Measurements from ENCODE around the gene EPS8L2. TPM values are rescaled to one million over a fixed set of nuclear protein-coding genes. Genes with fewer than 3 reads are reported as not detected.

EPS8L2 gene
- total and polyA plus RNA-seq, 2 of the 13 experiments (the other 11 are each of a cell fraction or from before 2014, with no cell fraction given) = 89.3 to 416 TPM

DNA sequence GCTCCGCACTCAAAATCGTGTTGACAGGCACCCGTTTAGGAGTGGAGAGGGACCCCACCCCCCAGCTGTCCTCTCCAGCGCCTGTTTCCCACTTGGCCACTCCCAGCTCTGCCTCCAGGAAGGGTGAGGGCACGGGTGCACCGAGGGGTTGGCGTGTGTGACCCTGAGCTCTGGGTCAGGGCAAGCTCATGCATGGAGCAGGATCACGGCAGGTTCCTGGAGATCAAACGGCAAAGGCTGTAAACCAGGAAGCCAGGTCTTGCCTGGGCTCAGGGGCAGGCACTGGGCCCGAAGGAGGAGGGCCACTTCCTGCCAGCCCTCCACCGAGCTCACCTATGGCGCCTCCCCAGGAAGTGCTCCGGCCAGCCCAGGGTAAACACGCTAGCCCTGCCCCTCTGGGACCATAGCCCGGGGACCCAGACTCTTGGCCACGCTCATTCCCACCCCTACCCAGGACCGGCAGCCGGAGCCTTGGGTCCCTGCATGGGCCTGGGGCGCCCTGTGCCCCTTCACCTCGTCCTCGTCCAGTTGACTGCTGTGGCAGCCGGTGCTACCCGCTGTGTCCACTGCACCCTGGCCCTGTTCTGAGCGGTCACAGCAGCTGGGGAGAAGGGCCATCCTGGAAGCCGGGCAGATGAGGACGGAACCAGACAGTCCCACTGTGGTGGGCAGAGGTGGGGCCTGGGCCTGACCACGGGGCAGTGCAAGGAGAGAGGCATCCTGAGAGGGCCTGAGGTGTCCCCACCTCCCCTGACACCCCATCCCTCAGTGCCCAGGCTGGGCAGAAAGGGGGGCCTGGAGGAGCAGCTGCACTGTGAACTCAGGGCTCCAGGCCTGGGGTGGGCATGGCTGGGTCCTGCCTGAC is 1.0 kb upstream of the EPS8L2 start (continued):
- TF ChIP-seq NRL (CRISPR knock-in tag; IDR thresholded peaks at IDR 0.05; ENCODE audit: borderline replicate concordance) (0 out of 2 replicates have a peak, but pooled peaks have one; percentile 35), PHB2 (IDR thresholded peaks at IDR 0.05; ENCODE audit: partially characterized antibody) (no peak), ZBTB3 (CRISPR knock-in tag; IDR thresholded peaks at IDR 0.05; ENCODE audit: borderline replicate concordance, low read depth) (no peak), MED1 (CRISPR knock-in tag; IDR thresholded peaks at IDR 0.05) (peak; percentile 98), ZNF678 (CRISPR knock-in tag; IDR thresholded peaks at IDR 0.05) (no peak; the same call in 1 of the 2 replicates), CBX1 (IDR thresholded peaks at IDR 0.05; ENCODE audit: low read depth) (peak; percentile 88), HNRNPH1 (optimal IDR thresholded peaks at IDR 0.05; ENCODE audit: low read depth, low read length) (no peak), MAFF (IDR thresholded peaks at IDR 0.05; ENCODE audit: low read depth, low read length) (no peak), ZNF263 (CRISPR knock-in tag; IDR thresholded peaks at IDR 0.05) (peak; percentile 99), MAZ (IDR thresholded peaks at IDR 0.05; ENCODE audit: borderline replicate concordance, low read depth, low read length) (peak; percentile 26; the same call in 1 of the 2 replicates), MAZ (CRISPR knock-in tag; IDR thresholded peaks at IDR 0.05; ENCODE audit: low read depth) (peak; percentile 94), FOXP1 (IDR thresholded peaks at IDR 0.05) (no peak), FOXP1 (CRISPR knock-in tag; IDR thresholded peaks at IDR 0.05) (peak; percentile 68), ZBED4 (CRISPR knock-in tag; IDR thresholded peaks at IDR 0.05; ENCODE audit: borderline replicate concordance) (peak; percentile 97), JUNB (CRISPR knock-in tag; IDR thresholded peaks at IDR 0.05; ENCODE audit: borderline replicate concordance) (no peak)
- TF ChIP-seq, protein P1, sequence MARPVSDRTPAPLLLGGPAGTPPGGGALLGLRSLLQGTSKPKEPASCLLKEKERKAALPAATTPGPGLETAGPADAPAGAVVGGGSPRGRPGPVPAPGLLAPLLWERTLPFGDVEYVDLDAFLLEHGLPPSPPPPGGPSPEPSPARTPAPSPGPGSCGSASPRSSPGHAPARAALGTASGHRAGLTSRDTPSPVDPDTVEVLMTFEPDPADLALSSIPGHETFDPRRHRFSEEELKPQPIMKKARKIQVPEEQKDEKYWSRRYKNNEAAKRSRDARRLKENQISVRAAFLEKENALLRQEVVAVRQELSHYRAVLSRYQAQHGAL (CRISPR knock-in tag; IDR thresholded peaks at IDR 0.05; ENCODE audit: not compliant biosample characterization) = peak; percentile 68
- TF ChIP-seq, protein P2, sequence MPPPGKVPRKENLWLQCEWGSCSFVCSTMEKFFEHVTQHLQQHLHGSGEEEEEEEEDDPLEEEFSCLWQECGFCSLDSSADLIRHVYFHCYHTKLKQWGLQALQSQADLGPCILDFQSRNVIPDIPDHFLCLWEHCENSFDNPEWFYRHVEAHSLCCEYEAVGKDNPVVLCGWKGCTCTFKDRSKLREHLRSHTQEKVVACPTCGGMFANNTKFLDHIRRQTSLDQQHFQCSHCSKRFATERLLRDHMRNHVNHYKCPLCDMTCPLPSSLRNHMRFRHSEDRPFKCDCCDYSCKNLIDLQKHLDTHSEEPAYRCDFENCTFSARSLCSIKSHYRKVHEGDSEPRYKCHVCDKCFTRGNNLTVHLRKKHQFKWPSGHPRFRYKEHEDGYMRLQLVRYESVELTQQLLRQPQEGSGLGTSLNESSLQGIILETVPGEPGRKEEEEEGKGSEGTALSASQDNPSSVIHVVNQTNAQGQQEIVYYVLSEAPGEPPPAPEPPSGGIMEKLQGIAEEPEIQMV (CRISPR knock-in tag; IDR thresholded peaks at IDR 0.05; ENCODE audit: low read depth) = no peak; the same call in 1 of the 2 replicates
- TF ChIP-seq, protein P3, sequence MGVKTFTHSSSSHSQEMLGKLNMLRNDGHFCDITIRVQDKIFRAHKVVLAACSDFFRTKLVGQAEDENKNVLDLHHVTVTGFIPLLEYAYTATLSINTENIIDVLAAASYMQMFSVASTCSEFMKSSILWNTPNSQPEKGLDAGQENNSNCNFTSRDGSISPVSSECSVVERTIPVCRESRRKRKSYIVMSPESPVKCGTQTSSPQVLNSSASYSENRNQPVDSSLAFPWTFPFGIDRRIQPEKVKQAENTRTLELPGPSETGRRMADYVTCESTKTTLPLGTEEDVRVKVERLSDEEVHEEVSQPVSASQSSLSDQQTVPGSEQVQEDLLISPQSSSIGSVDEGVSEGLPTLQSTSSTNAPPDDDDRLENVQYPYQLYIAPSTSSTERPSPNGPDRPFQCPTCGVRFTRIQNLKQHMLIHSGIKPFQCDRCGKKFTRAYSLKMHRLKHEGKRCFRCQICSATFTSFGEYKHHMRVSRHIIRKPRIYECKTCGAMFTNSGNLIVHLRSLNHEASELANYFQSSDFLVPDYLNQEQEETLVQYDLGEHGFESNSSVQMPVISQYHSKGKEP (CRISPR knock-in tag; IDR thresholded peaks at IDR 0.05) = no peak
- TF ChIP-seq, protein P4, sequence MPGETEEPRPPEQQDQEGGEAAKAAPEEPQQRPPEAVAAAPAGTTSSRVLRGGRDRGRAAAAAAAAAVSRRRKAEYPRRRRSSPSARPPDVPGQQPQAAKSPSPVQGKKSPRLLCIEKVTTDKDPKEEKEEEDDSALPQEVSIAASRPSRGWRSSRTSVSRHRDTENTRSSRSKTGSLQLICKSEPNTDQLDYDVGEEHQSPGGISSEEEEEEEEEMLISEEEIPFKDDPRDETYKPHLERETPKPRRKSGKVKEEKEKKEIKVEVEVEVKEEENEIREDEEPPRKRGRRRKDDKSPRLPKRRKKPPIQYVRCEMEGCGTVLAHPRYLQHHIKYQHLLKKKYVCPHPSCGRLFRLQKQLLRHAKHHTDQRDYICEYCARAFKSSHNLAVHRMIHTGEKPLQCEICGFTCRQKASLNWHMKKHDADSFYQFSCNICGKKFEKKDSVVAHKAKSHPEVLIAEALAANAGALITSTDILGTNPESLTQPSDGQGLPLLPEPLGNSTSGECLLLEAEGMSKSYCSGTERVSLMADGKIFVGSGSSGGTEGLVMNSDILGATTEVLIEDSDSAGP (CRISPR knock-in tag; IDR thresholded peaks at IDR 0.05; ENCODE audit: borderline replicate concordance) = peak; percentile 94; the same call in 1 of the 2 replicates

Data from HepG2 (cell line).